Panc1 (cell line): ENCODE measurements around the gene WFIKKN1. TPM values are rescaled to one million over a fixed set of nuclear protein-coding genes. Genes with fewer than 3 reads are reported as not detected.
A peak's percentile ranks its signal among the peaks of the same experiment; 100 is the strongest.

Experiments
- ATAC-seq: fragments of 200-7000 bp; cut with Tn5 transposase; 2 replicates; pipeline ENCODE4 v1.9.1; 2020; ENCODE audit warnings: mild to moderate bottlenecking, moderate library complexity
- BruUV-seq: library from RNA; stranded (reverse); fragments of 400-500 nt; replicated peaks from 2 replicates; lab custom pipeline; 2021; lab: Mats Ljungman, UMichigan
- CTCF ChIA-PET: fragments of 300-600 bp; sonication (Branson Sonifier 250); formaldehyde crosslinking; loops from one replicate; lab custom pipeline; 2022; ENCODE audit warnings: antibody characterized with exemption; lab: Charles Lee
- POLR2A ChIA-PET: fragments of 300-600 bp; sonication (Branson Sonifier 250); formaldehyde crosslinking; loops from one replicate; lab custom pipeline; 2022; ENCODE audit warnings: antibody characterized with exemption; lab: Charles Lee
- DNase-seq: peaks from one replicate; pipeline ENCODE4 v3.0.0-alpha.2; 2010; ENCODE audit warnings: low read depth, low spot score
- H3K27ac ChIP-seq: 2 replicates; pipeline ENCODE4 v1.5.1; 2011; ENCODE audit warnings: mild to moderate bottlenecking, low read length, inconsistent platforms
- H3K27me3 ChIP-seq: fragments of 200-500 bp; sonication (Bioruptor generic); 2 replicates; pipeline ENCODE4 v1.6.0; 2014; ENCODE audit warnings: low read length, inconsistent platforms; ENCODE audit not compliant: control insufficient read depth, insufficient read depth
- H3K36me3 ChIP-seq: fragments of 200-500 bp; sonication (Bioruptor generic); 2 replicates; pipeline ENCODE4 v1.5.1; 2014; ENCODE audit warnings: inconsistent platforms, mild to moderate bottlenecking, low read length, moderate library complexity; ENCODE audit not compliant: control insufficient read depth, insufficient read depth
- H3K4me1 ChIP-seq: 2 replicates; pipeline ENCODE4 v1.5.1; 2011; ENCODE audit warnings: inconsistent platforms, mild to moderate bottlenecking, low read length, moderate library complexity; ENCODE audit not compliant: control insufficient read depth, insufficient read depth
- H3K4me3 ChIP-seq, 2 experiments: 2 replicates each; pipeline ENCODE4 v1.5.1; 2011 to 2012; ENCODE audit warnings: low read depth in 2 of 2, low read length in 2 of 2, mild to moderate bottlenecking in 2 of 2, inconsistent platforms in 1 of 2, moderate library complexity in 1 of 2
- H3K9me3 ChIP-seq: fragments of 200-500 bp; sonication (Bioruptor generic); 2 replicates; pipeline ENCODE4 v1.5.1; 2014; ENCODE audit warnings: low read depth, mild to moderate bottlenecking, inconsistent platforms, low read length, moderate library complexity; ENCODE audit not compliant: control insufficient read depth, insufficient read depth
- POLR2AphosphoS5 ChIP-seq: IDR thresholded peaks from 2 replicates; pipeline ENCODE4 v1.6.1; 2012; ENCODE audit warnings: mild to moderate bottlenecking, low read depth, low read length, moderate library complexity
- SIN3A ChIP-seq: IDR thresholded peaks from 2 replicates; pipeline ENCODE4 v1.6.1; 2012; ENCODE audit warnings: low read depth, mild to moderate bottlenecking, low read length, moderate library complexity, borderline replicate concordance; ENCODE audit not compliant: insufficient read depth
- TCF7L2 ChIP-seq: IDR thresholded peaks from 2 replicates; pipeline ENCODE4 v1.6.1; 2011; ENCODE audit warnings: mild to moderate bottlenecking, low read depth, low read length, inconsistent platforms
- in situ Hi-C: cut with HindIII; loops from 2 replicates; pipeline ENCODE4 v1.10.0; 2016; ENCODE audit warnings: low sequenced_read_pairs, low pct_unique_long_range_greater_than_20kb
- intact Hi-C: fragments of 100-400 bp; cut with micrococcal nuclease; formaldehyde crosslinking; loops from one replicate; pipeline ENCODE4 v1.10.0; 2022; ENCODE audit not compliant: unreplicated experiment
- total RNA-seq: library from RNA; stranded (reverse); gene quantifications from one replicate; pipeline ENCODE4 v1.2.1, GENCODE V29; 2021; ENCODE audit not compliant: unreplicated experiment
- TF ChIP-seq, protein P1 (sequence below), 2 experiments: IDR thresholded peaks; 2 replicates each; pipeline ENCODE4 v1.6.1; 2011 to 2012; ENCODE audit warnings: low read depth in 2 of 2, control low read depth in 1 of 2, low read length in 1 of 2, mild to moderate bottlenecking in 1 of 2, moderate library complexity in 1 of 2; ENCODE audit not compliant: insufficient read depth in 1 of 2
- TF ChIP-seq, protein P2 (sequence below): fragments of 450-650 bp; IDR thresholded peaks from 2 replicates; pipeline ENCODE4 v1.5.1; 2017; ENCODE audit warnings: mild to moderate bottlenecking

Gene WFIKKN1
- total RNA-seq, 1 experiment from 2014 or later: 2.0 TPM

DNA sequence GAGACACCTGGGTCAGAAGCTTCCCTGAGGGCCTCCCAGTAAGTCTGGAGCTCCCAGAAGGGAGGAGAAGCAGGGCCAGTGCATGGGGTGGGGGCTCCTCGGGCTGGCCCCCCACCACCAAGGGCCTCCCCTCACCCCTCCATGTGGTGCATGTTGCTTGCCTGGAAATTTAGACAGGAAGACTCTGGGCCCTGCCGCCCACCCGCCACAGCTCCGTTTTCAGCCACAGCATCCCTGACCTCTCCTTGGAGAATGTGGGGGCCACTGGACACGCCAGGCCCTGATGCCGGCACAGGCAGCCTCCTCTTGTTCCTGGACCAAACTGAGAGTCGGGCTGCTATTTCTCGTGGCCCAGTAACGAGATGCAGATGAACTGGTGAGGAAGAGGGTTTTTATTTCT is 8.1 kb downstream of the WFIKKN1 start:
- POLR2A ChIA-PET: no interaction called here
- intact Hi-C loops (no loop called here), in situ Hi-C loops (no loop called here)
- CTCF ChIA-PET: no interaction called here
- no peak overlapping the region for H3K4me3 ChIP-seq
- no peaks in the 10 kb centered on the region for H3K36me3 ChIP-seq
- no peaks in the 10 kb centered on the region for H3K9me3 ChIP-seq
- H3K4me1 ChIP-seq: peaks cover 37% of the 10 kb centered on the region
- DNase-seq: no peak
- no peaks in the 10 kb centered on the region for H3K27me3 ChIP-seq
- no peak for ATAC-seq
- no TSS peak for BruUV-seq
- H3K27ac ChIP-seq: peak overlapping the region; percentile 18
- no peak for TF ChIP-seq POLR2AphosphoS5
- TF ChIP-seq, protein P1, sequence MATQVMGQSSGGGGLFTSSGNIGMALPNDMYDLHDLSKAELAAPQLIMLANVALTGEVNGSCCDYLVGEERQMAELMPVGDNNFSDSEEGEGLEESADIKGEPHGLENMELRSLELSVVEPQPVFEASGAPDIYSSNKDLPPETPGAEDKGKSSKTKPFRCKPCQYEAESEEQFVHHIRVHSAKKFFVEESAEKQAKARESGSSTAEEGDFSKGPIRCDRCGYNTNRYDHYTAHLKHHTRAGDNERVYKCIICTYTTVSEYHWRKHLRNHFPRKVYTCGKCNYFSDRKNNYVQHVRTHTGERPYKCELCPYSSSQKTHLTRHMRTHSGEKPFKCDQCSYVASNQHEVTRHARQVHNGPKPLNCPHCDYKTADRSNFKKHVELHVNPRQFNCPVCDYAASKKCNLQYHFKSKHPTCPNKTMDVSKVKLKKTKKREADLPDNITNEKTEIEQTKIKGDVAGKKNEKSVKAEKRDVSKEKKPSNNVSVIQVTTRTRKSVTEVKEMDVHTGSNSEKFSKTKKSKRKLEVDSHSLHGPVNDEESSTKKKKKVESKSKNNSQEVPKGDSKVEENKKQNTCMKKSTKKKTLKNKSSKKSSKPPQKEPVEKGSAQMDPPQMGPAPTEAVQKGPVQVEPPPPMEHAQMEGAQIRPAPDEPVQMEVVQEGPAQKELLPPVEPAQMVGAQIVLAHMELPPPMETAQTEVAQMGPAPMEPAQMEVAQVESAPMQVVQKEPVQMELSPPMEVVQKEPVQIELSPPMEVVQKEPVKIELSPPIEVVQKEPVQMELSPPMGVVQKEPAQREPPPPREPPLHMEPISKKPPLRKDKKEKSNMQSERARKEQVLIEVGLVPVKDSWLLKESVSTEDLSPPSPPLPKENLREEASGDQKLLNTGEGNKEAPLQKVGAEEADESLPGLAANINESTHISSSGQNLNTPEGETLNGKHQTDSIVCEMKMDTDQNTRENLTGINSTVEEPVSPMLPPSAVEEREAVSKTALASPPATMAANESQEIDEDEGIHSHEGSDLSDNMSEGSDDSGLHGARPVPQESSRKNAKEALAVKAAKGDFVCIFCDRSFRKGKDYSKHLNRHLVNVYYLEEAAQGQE (IDR thresholded peaks at IDR 0.05; ENCODE audit: insufficient read depth in 1 of 2, low read depth in 2 of 2, low read length in 1 of 2): no peak

DNA sequence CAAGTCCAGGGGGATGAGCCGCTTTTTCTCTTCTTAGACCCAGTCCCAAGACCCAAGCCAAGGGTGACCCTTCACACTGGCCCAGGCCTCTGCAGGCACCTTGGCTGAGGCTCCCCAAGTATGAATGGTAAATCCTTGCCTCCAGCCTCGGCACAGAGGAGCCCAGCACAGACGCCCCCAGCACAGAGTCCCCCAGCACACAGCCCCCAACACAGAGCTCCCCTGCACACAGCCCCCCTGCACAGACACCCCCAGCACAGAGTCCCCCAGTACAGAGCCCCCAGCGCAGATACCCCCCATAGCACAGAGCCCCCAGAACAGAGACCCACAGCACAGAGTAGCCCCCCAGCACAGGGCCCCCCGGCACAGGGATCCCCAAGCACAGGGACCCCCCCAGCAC is 9.8 kb downstream of the WFIKKN1 start:
- ATAC-seq (no peak), DNase-seq (no peak)
- BruUV-seq: no TSS peak
- Histone ChIP-seq H3K27ac (peak overlapping the region; percentile 66), H3K27me3 (no peaks in the 10 kb centered on the region), H3K36me3 (no peaks in the 10 kb centered on the region), H3K4me3 (peak overlapping the region in 1 of 2 experiments; percentile 64; a peak in 3 of 4 replicates), H3K9me3 (no peaks in the 10 kb centered on the region), H3K4me1 (peaks cover 44% of the 10 kb centered on the region)
- intact Hi-C loops (no loop called here), in situ Hi-C loops (no loop called here)
- ChIA-PET POLR2A (no interaction called here), CTCF (no interaction called here)
- TF ChIP-seq SIN3A (no peak), TCF7L2 (no peak), POLR2AphosphoS5 (no peak)
- TF ChIP-seq, protein P2, sequence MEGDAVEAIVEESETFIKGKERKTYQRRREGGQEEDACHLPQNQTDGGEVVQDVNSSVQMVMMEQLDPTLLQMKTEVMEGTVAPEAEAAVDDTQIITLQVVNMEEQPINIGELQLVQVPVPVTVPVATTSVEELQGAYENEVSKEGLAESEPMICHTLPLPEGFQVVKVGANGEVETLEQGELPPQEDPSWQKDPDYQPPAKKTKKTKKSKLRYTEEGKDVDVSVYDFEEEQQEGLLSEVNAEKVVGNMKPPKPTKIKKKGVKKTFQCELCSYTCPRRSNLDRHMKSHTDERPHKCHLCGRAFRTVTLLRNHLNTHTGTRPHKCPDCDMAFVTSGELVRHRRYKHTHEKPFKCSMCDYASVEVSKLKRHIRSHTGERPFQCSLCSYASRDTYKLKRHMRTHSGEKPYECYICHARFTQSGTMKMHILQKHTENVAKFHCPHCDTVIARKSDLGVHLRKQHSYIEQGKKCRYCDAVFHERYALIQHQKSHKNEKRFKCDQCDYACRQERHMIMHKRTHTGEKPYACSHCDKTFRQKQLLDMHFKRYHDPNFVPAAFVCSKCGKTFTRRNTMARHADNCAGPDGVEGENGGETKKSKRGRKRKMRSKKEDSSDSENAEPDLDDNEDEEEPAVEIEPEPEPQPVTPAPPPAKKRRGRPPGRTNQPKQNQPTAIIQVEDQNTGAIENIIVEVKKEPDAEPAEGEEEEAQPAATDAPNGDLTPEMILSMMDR: no peak
- TF ChIP-seq, protein P1 (IDR thresholded peaks at IDR 0.05; ENCODE audit: insufficient read depth in 1 of 2, low read depth in 2 of 2, low read length in 1 of 2): no peak
